ENCODE data around the gene ZMYND8.

DNA sequence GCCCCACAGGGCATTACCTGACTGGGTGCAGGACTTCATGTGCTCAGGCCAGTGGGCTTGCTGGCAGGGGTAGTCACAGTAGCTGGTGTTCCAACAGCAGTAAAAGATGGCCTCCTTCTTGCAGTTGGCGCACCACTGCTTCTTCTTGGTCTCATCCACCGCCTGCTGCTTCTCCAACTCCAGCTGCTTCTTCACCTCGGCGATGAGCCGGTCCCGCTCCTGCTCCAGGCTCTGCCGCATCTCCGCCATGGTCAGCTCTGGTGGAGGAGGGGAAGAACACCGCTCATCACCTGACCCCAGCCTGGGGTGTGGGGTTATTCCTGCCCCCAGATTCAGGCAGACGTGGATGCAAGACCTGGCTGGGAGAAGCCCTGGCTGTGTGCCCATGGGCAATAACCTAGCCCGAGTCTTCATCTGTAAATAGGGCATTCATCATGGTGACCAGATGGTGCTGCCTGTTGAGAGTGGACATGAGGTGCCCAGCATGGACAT is 132.2 kb downstream of the ZMYND8 start:
- TF ChIP-seq GATA3 (IDR thresholded peaks at IDR 0.05; ENCODE audit: low read depth, low read length) (no peak), GATA2 (IDR thresholded peaks at IDR 0.05; ENCODE audit: low read depth, low read length) (no peak)

Data from SH-SY5Y (cell line).